ENCODE data around the gene PPP1R17. TPM values are rescaled to one million over a fixed set of nuclear protein-coding genes. Genes with fewer than 3 reads are reported as not detected.

PPP1R17 gene
- total RNA-seq, 1 donor from 2014 or later = not detected

- Histone ChIP-seq H3K9ac (ENCODE audit: low read depth in 1 of 3, low read length in 3 of 3) (no peak overlapping the region), H3K4me1 (ENCODE audit: control insufficient read depth in 3 of 3, insufficient read depth in 3 of 3, low read length in 3 of 3) (no peaks in the 10 kb centered on the region), H3K9me3 (ENCODE audit: control insufficient read depth in 3 of 3, low read length in 3 of 3) (no peaks in the 10 kb centered on the region)
Observed at GRCh38 chr7:31664890-31665289, 22.1 kb upstream of the PPP1R17 start.

GRCh38 chr7:31665546-31665945 lies 21.5 kb upstream of the PPP1R17 start:
- Histone ChIP-seq H3K36me3 (ENCODE audit: control insufficient read depth in 3 of 3, insufficient read depth in 3 of 3, low read length in 3 of 3) (no peaks in the 10 kb centered on the region), H3K4me1 (ENCODE audit: control insufficient read depth in 3 of 3, insufficient read depth in 3 of 3, low read length in 3 of 3) (no peaks in the 10 kb centered on the region), H3K27me3 (ENCODE audit: control insufficient read depth in 3 of 3, insufficient read depth in 3 of 3, low read length in 3 of 3) (no peaks in the 10 kb centered on the region), H3K27ac (ENCODE audit: low read depth, low read length) (no peak overlapping the region), H3K9me3 (ENCODE audit: control insufficient read depth in 3 of 3, low read length in 3 of 3) (no peaks in the 10 kb centered on the region), H3K4me3 (ENCODE audit: low read length in 3 of 3) (no peak overlapping the region), H3K9ac (ENCODE audit: low read depth in 1 of 3, low read length in 3 of 3) (no peak overlapping the region)

More at GRCh38 chr7:31664890-31665289, 22.1 kb upstream of the PPP1R17 start:
- Histone ChIP-seq H3K27me3 (ENCODE audit: control insufficient read depth in 3 of 3, insufficient read depth in 3 of 3, low read length in 3 of 3) (no peaks in the 10 kb centered on the region), H3K4me3 (ENCODE audit: low read length in 3 of 3) (no peak overlapping the region), H3K27ac (ENCODE audit: low read depth, low read length) (no peak overlapping the region), H3K36me3 (ENCODE audit: control insufficient read depth in 3 of 3, insufficient read depth in 3 of 3, low read length in 3 of 3) (no peaks in the 10 kb centered on the region)

GRCh38 chr7:31669461-31669860 lies 17.6 kb upstream of the PPP1R17 start:
- Histone ChIP-seq H3K9ac (ENCODE audit: low read depth in 1 of 3, low read length in 3 of 3) (no peak overlapping the region), H3K27me3 (ENCODE audit: control insufficient read depth in 3 of 3, insufficient read depth in 3 of 3, low read length in 3 of 3) (peaks cover 0 to 3% (median 0%) of the 10 kb centered on the region in 3 donors), H3K4me1 (ENCODE audit: control insufficient read depth in 3 of 3, insufficient read depth in 3 of 3, low read length in 3 of 3) (no peaks in the 10 kb centered on the region), H3K4me3 (ENCODE audit: low read length in 3 of 3) (no peak overlapping the region), H3K27ac (ENCODE audit: low read depth, low read length) (no peak overlapping the region), H3K36me3 (ENCODE audit: control insufficient read depth in 3 of 3, insufficient read depth in 3 of 3, low read length in 3 of 3) (no peaks in the 10 kb centered on the region), H3K9me3 (ENCODE audit: control insufficient read depth in 3 of 3, low read length in 3 of 3) (peaks cover 0 to 2% (median 0%) of the 10 kb centered on the region in 3 donors)

- no peaks in the 10 kb centered on the region for H3K4me1 ChIP-seq (ENCODE audit: control insufficient read depth in 3 of 3, insufficient read depth in 3 of 3, low read length in 3 of 3)
- no peaks in the 10 kb centered on the region for H3K27me3 ChIP-seq (ENCODE audit: control insufficient read depth in 3 of 3, insufficient read depth in 3 of 3, low read length in 3 of 3)
- H3K9ac ChIP-seq (ENCODE audit: low read depth in 1 of 3, low read length in 3 of 3) = no peak overlapping the region
- no peak overlapping the region for H3K27ac ChIP-seq (ENCODE audit: low read depth, low read length)
- H3K9me3 ChIP-seq (ENCODE audit: control insufficient read depth in 3 of 3, low read length in 3 of 3) = no peaks in the 10 kb centered on the region
- H3K36me3 ChIP-seq (ENCODE audit: control insufficient read depth in 3 of 3, insufficient read depth in 3 of 3, low read length in 3 of 3) = no peaks in the 10 kb centered on the region
- H3K4me3 ChIP-seq (ENCODE audit: low read length in 3 of 3) = no peak overlapping the region
Observed at GRCh38 chr7:31679574-31680305, 7.3 kb upstream of the PPP1R17 start.

- Histone ChIP-seq H3K36me3 (ENCODE audit: control insufficient read depth in 3 of 3, insufficient read depth in 3 of 3, low read length in 3 of 3) (no peaks in the 10 kb centered on the region), H3K27me3 (ENCODE audit: control insufficient read depth in 3 of 3, insufficient read depth in 3 of 3, low read length in 3 of 3) (no peaks in the 10 kb centered on the region), H3K27ac (ENCODE audit: low read depth, low read length) (no peak overlapping the region), H3K9me3 (ENCODE audit: control insufficient read depth in 3 of 3, low read length in 3 of 3) (no peaks in the 10 kb centered on the region), H3K9ac (ENCODE audit: low read depth in 1 of 3, low read length in 3 of 3) (no peak overlapping the region), H3K4me3 (ENCODE audit: low read length in 3 of 3) (no peak overlapping the region), H3K4me1 (ENCODE audit: control insufficient read depth in 3 of 3, insufficient read depth in 3 of 3, low read length in 3 of 3) (no peaks in the 10 kb centered on the region)
Observed at GRCh38 chr7:31683445-31684225, 3.4 kb upstream of the PPP1R17 start.

GRCh38 chr7:31688372-31688771 lies 1.4 kb downstream of the PPP1R17 start:
- no peak overlapping the region for H3K27ac ChIP-seq (ENCODE audit: low read depth, low read length)
- H3K27me3 ChIP-seq (ENCODE audit: control insufficient read depth in 3 of 3, insufficient read depth in 3 of 3, low read length in 3 of 3) = no peaks in the 10 kb centered on the region
- H3K4me3 ChIP-seq (ENCODE audit: low read length in 3 of 3) = no peak overlapping the region
- H3K36me3 ChIP-seq (ENCODE audit: control insufficient read depth in 3 of 3, insufficient read depth in 3 of 3, low read length in 3 of 3) = no peaks in the 10 kb centered on the region
- H3K9me3 ChIP-seq (ENCODE audit: control insufficient read depth in 3 of 3, low read length in 3 of 3) = no peaks in the 10 kb centered on the region
- H3K4me1 ChIP-seq (ENCODE audit: control insufficient read depth in 3 of 3, insufficient read depth in 3 of 3, low read length in 3 of 3) = no peaks in the 10 kb centered on the region
- no peak overlapping the region for H3K9ac ChIP-seq (ENCODE audit: low read depth in 1 of 3, low read length in 3 of 3)

GRCh38 chr7:31688996-31689395 lies 2.0 kb downstream of the PPP1R17 start:
- H3K9ac ChIP-seq (ENCODE audit: low read depth in 1 of 3, low read length in 3 of 3) = no peak overlapping the region
- H3K4me3 ChIP-seq (ENCODE audit: low read length in 3 of 3) = no peak overlapping the region
- H3K27me3 ChIP-seq (ENCODE audit: control insufficient read depth in 3 of 3, insufficient read depth in 3 of 3, low read length in 3 of 3) = no peaks in the 10 kb centered on the region
- H3K4me1 ChIP-seq (ENCODE audit: control insufficient read depth in 3 of 3, insufficient read depth in 3 of 3, low read length in 3 of 3) = no peaks in the 10 kb centered on the region
- H3K27ac ChIP-seq (ENCODE audit: low read depth, low read length) = no peak overlapping the region
- no peaks in the 10 kb centered on the region for H3K36me3 ChIP-seq (ENCODE audit: control insufficient read depth in 3 of 3, insufficient read depth in 3 of 3, low read length in 3 of 3)
- H3K9me3 ChIP-seq (ENCODE audit: control insufficient read depth in 3 of 3, low read length in 3 of 3) = no peaks in the 10 kb centered on the region

- H3K27ac ChIP-seq (ENCODE audit: low read depth, low read length) = no peak overlapping the region
- no peaks in the 10 kb centered on the region for H3K9me3 ChIP-seq (ENCODE audit: control insufficient read depth in 3 of 3, low read length in 3 of 3)
- no peak overlapping the region for H3K4me3 ChIP-seq (ENCODE audit: low read length in 3 of 3)
- H3K4me1 ChIP-seq (ENCODE audit: control insufficient read depth in 3 of 3, insufficient read depth in 3 of 3, low read length in 3 of 3) = no peaks in the 10 kb centered on the region
- H3K9ac ChIP-seq (ENCODE audit: low read depth in 1 of 3, low read length in 3 of 3) = no peak overlapping the region
- H3K36me3 ChIP-seq (ENCODE audit: control insufficient read depth in 3 of 3, insufficient read depth in 3 of 3, low read length in 3 of 3) = no peaks in the 10 kb centered on the region
- H3K27me3 ChIP-seq (ENCODE audit: control insufficient read depth in 3 of 3, insufficient read depth in 3 of 3, low read length in 3 of 3) = no peaks in the 10 kb centered on the region
Observed at GRCh38 chr7:31690935-31691334, 3.9 kb downstream of the PPP1R17 start.

- Histone ChIP-seq H3K27ac (ENCODE audit: low read depth, low read length) (no peak overlapping the region), H3K9me3 (ENCODE audit: control insufficient read depth in 3 of 3, low read length in 3 of 3) (no peaks in the 10 kb centered on the region), H3K4me3 (ENCODE audit: low read length in 3 of 3) (no peak overlapping the region)
Observed at GRCh38 chr7:31692451-31692850, 5.4 kb downstream of the PPP1R17 start.

GRCh38 chr7:31692871-31693270 lies 5.9 kb downstream of the PPP1R17 start:
- H3K27ac ChIP-seq (ENCODE audit: low read depth, low read length) = no peak overlapping the region
- H3K27me3 ChIP-seq (ENCODE audit: control insufficient read depth in 3 of 3, insufficient read depth in 3 of 3, low read length in 3 of 3) = no peaks in the 10 kb centered on the region
- H3K4me3 ChIP-seq (ENCODE audit: low read length in 3 of 3) = no peak overlapping the region
- no peaks in the 10 kb centered on the region for H3K36me3 ChIP-seq (ENCODE audit: control insufficient read depth in 3 of 3, insufficient read depth in 3 of 3, low read length in 3 of 3)
- no peaks in the 10 kb centered on the region for H3K9me3 ChIP-seq (ENCODE audit: control insufficient read depth in 3 of 3, low read length in 3 of 3)
- H3K4me1 ChIP-seq (ENCODE audit: control insufficient read depth in 3 of 3, insufficient read depth in 3 of 3, low read length in 3 of 3) = no peaks in the 10 kb centered on the region
- H3K9ac ChIP-seq (ENCODE audit: low read depth in 1 of 3, low read length in 3 of 3) = no peak overlapping the region

More at GRCh38 chr7:31692451-31692850, 5.4 kb downstream of the PPP1R17 start:
- H3K4me1 ChIP-seq (ENCODE audit: control insufficient read depth in 3 of 3, insufficient read depth in 3 of 3, low read length in 3 of 3) = no peaks in the 10 kb centered on the region
- no peaks in the 10 kb centered on the region for H3K27me3 ChIP-seq (ENCODE audit: control insufficient read depth in 3 of 3, insufficient read depth in 3 of 3, low read length in 3 of 3)
- H3K9ac ChIP-seq (ENCODE audit: low read depth in 1 of 3, low read length in 3 of 3) = no peak overlapping the region
- H3K36me3 ChIP-seq (ENCODE audit: control insufficient read depth in 3 of 3, insufficient read depth in 3 of 3, low read length in 3 of 3) = no peaks in the 10 kb centered on the region

Measured in skeletal muscle tissue (tissue), 4 donors.